SK-N-SH (cell line): ENCODE measurements around the gene MYCT1. TPM values are rescaled to one million over a fixed set of nuclear protein-coding genes. Genes with fewer than 3 reads are reported as not detected.
A peak's percentile ranks its signal among the peaks of the same experiment; 100 is the strongest.

Experiments
- CTCF ChIA-PET: fragments of 300-600, 350-600 bp; formaldehyde crosslinking; extraction: SDS; loops from one replicate; lab custom pipeline; 2021; lab: Yijun Ruan, JAX
- POLR2A ChIA-PET: fragments of 350-600 bp; sonication (Branson Sonifier 250); formaldehyde crosslinking; extraction: SDS; loops from one replicate; lab custom pipeline; 2020; ENCODE audit warnings: antibody characterized with exemption, inconsistent platforms; lab: Yijun Ruan, JAX
- DNase-seq: peaks from one replicate; pipeline ENCODE4 v3.0.0; 2012
- H2AFZ ChIP-seq: fragments of 200-600 bp; sonication (generic); 2 replicates; pipeline ENCODE4 v1.8.1; 2016; ENCODE audit warnings: antibody characterized with exemption, mild to moderate bottlenecking, low read depth
- H3F3A ChIP-seq: fragments of 200-600 bp; sonication (generic); replicated peaks from 2 replicates; pipeline ENCODE3; 2016; ENCODE audit warnings: antibody characterized with exemption, mild to moderate bottlenecking; ENCODE audit not compliant: insufficient read depth
- H3K27ac ChIP-seq, 2 experiments: fragments of 200-500 bp in 1 of 2; fragments of 200-600 bp in 1 of 2; sonication (Bioruptor generic) in 1 of 2; sonication (generic), shearing (Covaris generic) in 1 of 2; 2 replicates each; pipeline versions ENCODE4 v1.5.1 to v1.6.1; 2014 to 2016; ENCODE audit warnings: low read depth in 2 of 2, inconsistent platforms in 1 of 2, low read length in 1 of 2, mild to moderate bottlenecking in 1 of 2, mixed read lengths in 1 of 2
- H3K27me3 ChIP-seq: fragments of 200-600 bp; sonication (generic), shearing (Covaris generic); 2 replicates; pipeline ENCODE4 v1.6.1; 2016; ENCODE audit warnings: mixed run types; ENCODE audit not compliant: insufficient read depth
- H3K36me3 ChIP-seq, 2 experiments: fragments of 200-500 bp in 1 of 2; fragments of 200-600 bp in 1 of 2; sonication (Bioruptor generic) in 1 of 2; sonication (generic) in 1 of 2; replicated peaks in 1 of 2; 2 replicates each; pipeline versions ENCODE3 to v1.5.1; 2014 to 2016; ENCODE audit warnings: low read length in 1 of 2, mild to moderate bottlenecking in 1 of 2; ENCODE audit not compliant: insufficient read depth in 2 of 2, control insufficient read depth in 1 of 2
- H3K4me1 ChIP-seq, 2 experiments: fragments of 200-500 bp in 1 of 2; fragments of 200-600 bp in 1 of 2; sonication (Bioruptor generic) in 1 of 2; sonication (generic), shearing (Covaris generic) in 1 of 2; 2 replicates each; pipeline versions ENCODE4 v1.5.1 to v1.6.1; 2014 to 2016; ENCODE audit warnings: low read depth in 1 of 2, low read length in 1 of 2, mixed run types in 1 of 2; ENCODE audit not compliant: insufficient read depth in 2 of 2, control insufficient read depth in 1 of 2
- H3K4me2 ChIP-seq: fragments of 200-600 bp; sonication (generic), shearing (Covaris generic); 2 replicates; pipeline ENCODE4 v1.6.1; 2017; ENCODE audit warnings: mixed run types
- H3K4me3 ChIP-seq, 2 experiments: fragments of 200-500 bp in 1 of 2; fragments of 200-600 bp in 1 of 2; sonication (Bioruptor generic) in 1 of 2; sonication (generic), shearing (Covaris generic) in 1 of 2; 2 replicates each; pipeline versions ENCODE4 v1.5.1 to v1.8.1; 2014 to 2016; ENCODE audit warnings: low read depth in 2 of 2, inconsistent platforms in 1 of 2, low read length in 1 of 2, mild to moderate bottlenecking in 1 of 2, mixed read lengths in 1 of 2, moderate library complexity in 1 of 2
- H3K79me2 ChIP-seq: fragments of 200-600 bp; sonication (generic); 2 replicates; pipeline ENCODE4 v1.8.1; 2017; ENCODE audit warnings: mild to moderate bottlenecking; ENCODE audit not compliant: insufficient read depth
- H3K9ac ChIP-seq: fragments of 200-600 bp; sonication (generic); 2 replicates; pipeline ENCODE4 v1.6.1; 2017; ENCODE audit warnings: mixed run types
- H3K9me2 ChIP-seq: fragments of 200-600 bp; sonication (generic); 2 replicates; pipeline ENCODE4 v1.6.1; 2017; ENCODE audit warnings: mixed run types
- H3K9me3 ChIP-seq: fragments of 200-600 bp; sonication (generic); 2 replicates; pipeline ENCODE4 v1.6.1; 2017; ENCODE audit warnings: mixed run types, mild to moderate bottlenecking, moderate library complexity
- H4K20me1 ChIP-seq: fragments of 200-600 bp; sonication (generic); 2 replicates; pipeline ENCODE4 v1.6.1; 2017; ENCODE audit warnings: mild to moderate bottlenecking, mixed run types; ENCODE audit not compliant: insufficient read depth
- ELF1 ChIP-seq: IDR thresholded peaks from 2 replicates; pipeline ENCODE4 v1.4.0; 2012
- FOXJ3 ChIP-seq: sonication (generic); formaldehyde crosslinking; IDR thresholded peaks from 2 replicates; pipeline ENCODE4 v1.5.1; 2020; ENCODE audit warnings: mild to moderate bottlenecking, missing genetic modification reagents
- GABPA ChIP-seq: IDR thresholded peaks from 2 replicates; pipeline ENCODE4 v1.4.0; 2012; ENCODE audit warnings: low read depth, mild to moderate bottlenecking
- MEF2A ChIP-seq: IDR thresholded peaks from 2 replicates; pipeline ENCODE4 v1.4.0; 2012; ENCODE audit warnings: low read depth, borderline replicate concordance
- RAD21 ChIP-seq: IDR thresholded peaks from 2 replicates; pipeline ENCODE4 v1.6.1; 2012; ENCODE audit warnings: mild to moderate bottlenecking, low read length
- RCOR1 ChIP-seq: fragments of 150-350 bp; IDR thresholded peaks from 2 replicates; pipeline ENCODE4 v1.6.1; 2017; ENCODE audit warnings: antibody characterized with exemption, low read length
- RXRA ChIP-seq: IDR thresholded peaks from 2 replicates; pipeline ENCODE4 v1.4.0; 2012; ENCODE audit warnings: low read depth, mild to moderate bottlenecking, borderline replicate concordance
- SIN3A ChIP-seq: IDR thresholded peaks from 2 replicates; pipeline ENCODE4 v1.6.1; 2012; ENCODE audit warnings: low read depth, mild to moderate bottlenecking, low read length, moderate library complexity, borderline replicate concordance
- TCF12 ChIP-seq: IDR thresholded peaks from 2 replicates; pipeline ENCODE4 v1.4.0; 2012
- YY1 ChIP-seq: IDR thresholded peaks from 2 replicates; pipeline ENCODE4 v1.4.0; 2012; ENCODE audit warnings: low read depth, mild to moderate bottlenecking
- WGBS: methylation state at CpG from one replicate; pipeline ENCODE4 v1.1.6; 2017; ENCODE audit warnings: low lambda C conversion rate; 5-methylcytosine and 5-hydroxymethylcytosine counted together
- polyA plus RNA-seq, 3 experiments: library from polyadenylated mRNA; depleted of rRNA; stranded (reverse); fragments of >200 nt; gene quantifications; 2 replicates each; pipeline ENCODE4 v1.2.3, GENCODE V29; 2012
- TF ChIP-seq, protein P1 (sequence below): fragments of 150-350 bp; IDR thresholded peaks from 2 replicates; pipeline ENCODE4 v1.6.1; 2016; ENCODE audit warnings: mild to moderate bottlenecking, low read depth, low read length
- TF ChIP-seq, protein P2 (sequence below): fragments of 200-600 bp; sonication (generic); IDR thresholded peaks from 2 replicates; pipeline ENCODE4 v1.6.1; 2017; ENCODE audit warnings: antibody characterized with exemption, mild to moderate bottlenecking, moderate library complexity
- TF ChIP-seq, protein P3 (sequence below): IDR thresholded peaks from 2 replicates; pipeline ENCODE4 v1.4.0; 2012; ENCODE audit warnings: low read depth, borderline replicate concordance

MYCT1 gene
- polyA plus RNA-seq, 1 of the 3 experiments (the other 2 are of a cell fraction), result 7.6 TPM

DNA sequence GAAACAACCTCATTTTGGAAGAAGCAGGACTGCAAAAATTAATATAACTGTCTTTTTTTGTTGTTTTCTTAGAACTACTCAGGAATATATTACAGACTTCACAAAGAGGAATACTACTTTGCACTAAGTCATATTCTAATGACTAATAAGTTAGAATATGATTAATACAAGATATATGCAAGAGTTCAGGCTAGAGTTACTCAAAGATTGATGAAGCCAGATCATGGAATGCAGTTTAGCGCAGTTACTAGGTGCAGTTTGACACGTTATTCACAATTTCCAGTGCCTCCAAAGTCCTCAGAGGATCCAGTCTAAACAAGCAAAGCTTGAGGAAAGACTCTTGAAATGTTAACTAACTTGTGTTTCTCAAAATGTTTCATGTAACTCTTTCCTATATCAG lies 1.2 kb upstream of the MYCT1 start (continued):
- TF ChIP-seq, protein P1, sequence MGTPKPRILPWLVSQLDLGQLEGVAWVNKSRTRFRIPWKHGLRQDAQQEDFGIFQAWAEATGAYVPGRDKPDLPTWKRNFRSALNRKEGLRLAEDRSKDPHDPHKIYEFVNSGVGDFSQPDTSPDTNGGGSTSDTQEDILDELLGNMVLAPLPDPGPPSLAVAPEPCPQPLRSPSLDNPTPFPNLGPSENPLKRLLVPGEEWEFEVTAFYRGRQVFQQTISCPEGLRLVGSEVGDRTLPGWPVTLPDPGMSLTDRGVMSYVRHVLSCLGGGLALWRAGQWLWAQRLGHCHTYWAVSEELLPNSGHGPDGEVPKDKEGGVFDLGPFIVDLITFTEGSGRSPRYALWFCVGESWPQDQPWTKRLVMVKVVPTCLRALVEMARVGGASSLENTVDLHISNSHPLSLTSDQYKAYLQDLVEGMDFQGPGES, result no peak
- TF ChIP-seq FOXJ3 (CRISPR knock-in tag), result no peak
- TF ChIP-seq, protein P2, sequence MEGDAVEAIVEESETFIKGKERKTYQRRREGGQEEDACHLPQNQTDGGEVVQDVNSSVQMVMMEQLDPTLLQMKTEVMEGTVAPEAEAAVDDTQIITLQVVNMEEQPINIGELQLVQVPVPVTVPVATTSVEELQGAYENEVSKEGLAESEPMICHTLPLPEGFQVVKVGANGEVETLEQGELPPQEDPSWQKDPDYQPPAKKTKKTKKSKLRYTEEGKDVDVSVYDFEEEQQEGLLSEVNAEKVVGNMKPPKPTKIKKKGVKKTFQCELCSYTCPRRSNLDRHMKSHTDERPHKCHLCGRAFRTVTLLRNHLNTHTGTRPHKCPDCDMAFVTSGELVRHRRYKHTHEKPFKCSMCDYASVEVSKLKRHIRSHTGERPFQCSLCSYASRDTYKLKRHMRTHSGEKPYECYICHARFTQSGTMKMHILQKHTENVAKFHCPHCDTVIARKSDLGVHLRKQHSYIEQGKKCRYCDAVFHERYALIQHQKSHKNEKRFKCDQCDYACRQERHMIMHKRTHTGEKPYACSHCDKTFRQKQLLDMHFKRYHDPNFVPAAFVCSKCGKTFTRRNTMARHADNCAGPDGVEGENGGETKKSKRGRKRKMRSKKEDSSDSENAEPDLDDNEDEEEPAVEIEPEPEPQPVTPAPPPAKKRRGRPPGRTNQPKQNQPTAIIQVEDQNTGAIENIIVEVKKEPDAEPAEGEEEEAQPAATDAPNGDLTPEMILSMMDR, result no peak
- TF ChIP-seq TCF12, result peak; percentile 51
- no peak for TF ChIP-seq RXRA
- TF ChIP-seq GABPA, result no peak
- no peak for TF ChIP-seq ELF1
- no peak for TF ChIP-seq YY1

DNA sequence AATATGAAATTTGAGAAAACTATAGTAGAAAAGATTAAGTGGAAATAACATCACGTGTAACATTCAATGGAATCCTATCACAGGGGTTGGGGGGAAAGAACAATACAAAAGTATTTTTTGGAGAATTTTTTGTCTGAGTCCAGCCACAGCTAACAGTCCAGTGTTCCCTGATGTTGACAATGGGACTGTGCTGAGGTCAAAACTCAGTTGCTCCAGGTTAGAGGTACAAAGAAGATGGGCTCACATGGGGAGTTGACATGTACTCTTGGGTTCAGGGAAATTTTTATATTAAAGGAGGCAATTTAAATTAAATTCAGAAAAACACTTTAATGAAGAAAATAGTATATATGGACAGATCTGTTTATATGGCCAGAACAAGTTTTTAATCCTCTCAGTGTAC lies 995 bp downstream of the MYCT1 start:
- H3K4me1 ChIP-seq, result no peaks in the 10 kb centered on the region; a peak in 2 of 4 replicates
- H3F3A ChIP-seq, result peaks cover 26% of the 10 kb centered on the region
- peak overlapping the region; percentile 80 for H3K9ac ChIP-seq
- ChIA-PET POLR2A (no interaction called here), CTCF (interaction anchor here (0.6 to 2.6 kb wide), 2 partner anchors 147 to 213 kb away, joined by 3 to 9 read pairs; no protein-coding TSS in a partner anchor)
- H3K27me3 ChIP-seq, result no peaks in the 10 kb centered on the region
- no peak for DNase-seq
- TF ChIP-seq, protein P3, sequence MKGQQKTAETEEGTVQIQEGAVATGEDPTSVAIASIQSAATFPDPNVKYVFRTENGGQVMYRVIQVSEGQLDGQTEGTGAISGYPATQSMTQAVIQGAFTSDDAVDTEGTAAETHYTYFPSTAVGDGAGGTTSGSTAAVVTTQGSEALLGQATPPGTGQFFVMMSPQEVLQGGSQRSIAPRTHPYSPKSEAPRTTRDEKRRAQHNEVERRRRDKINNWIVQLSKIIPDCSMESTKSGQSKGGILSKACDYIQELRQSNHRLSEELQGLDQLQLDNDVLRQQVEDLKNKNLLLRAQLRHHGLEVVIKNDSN, result no peak
- TF ChIP-seq SIN3A (no peak), RCOR1 (no peak), GABPA (no peak), RAD21 (no peak), MEF2A (no peak), FOXJ3 (CRISPR knock-in tag) (no peak)
- TF ChIP-seq, protein P1, result no peak
- peak overlapping the region; percentile 28 to 92; a peak in 3 of 4 replicates for H3K27ac ChIP-seq
- H3K9me2 ChIP-seq, result no peaks in the 10 kb centered on the region
- H3K36me3 ChIP-seq, result no peaks in the 10 kb centered on the region
- peak overlapping the region; percentile 31 to 49; a peak in 3 of 4 replicates for H3K4me3 ChIP-seq
- peak overlapping the region; percentile 30; the same call in 1 of the 2 replicates for H2AFZ ChIP-seq
- H3K79me2 ChIP-seq, result peaks cover 58% of the 10 kb centered on the region
- WGBS, result 67% methylated on average over 1 of the region's 1 CpG
- H3K9me3 ChIP-seq, result no peaks in the 10 kb centered on the region
- no peaks in the 10 kb centered on the region for H4K20me1 ChIP-seq
- peak overlapping the region; percentile 66 for H3K4me2 ChIP-seq
